Ishikawa (cell line): Measurements from ENCODE around the gene NHSL1.

Experiments
- CEBPB ChIP-seq: IDR thresholded peaks from 2 replicates; pipeline ENCODE4 v1.6.1; 2012
- CREB1 ChIP-seq: IDR thresholded peaks from 2 replicates; pipeline ENCODE4 v1.6.1; 2012; ENCODE audit warnings: low read depth
- EGR1 ChIP-seq: IDR thresholded peaks from 2 replicates; pipeline ENCODE4 v1.6.1; 2012
- EP300 ChIP-seq: IDR thresholded peaks from 2 replicates; pipeline ENCODE4 v1.6.1; 2012; ENCODE audit warnings: borderline replicate concordance
- FOXM1 ChIP-seq: IDR thresholded peaks from 2 replicates; pipeline ENCODE4 v1.6.1; 2012; ENCODE audit warnings: low read depth, borderline replicate concordance
- MAX ChIP-seq: IDR thresholded peaks from 2 replicates; pipeline ENCODE4 v1.6.1; 2012
- NFIC ChIP-seq: IDR thresholded peaks from 2 replicates; pipeline ENCODE4 v1.6.1; 2012
- RAD21 ChIP-seq: IDR thresholded peaks from 2 replicates; pipeline ENCODE4 v1.6.1; 2012; ENCODE audit warnings: low read depth
- REST ChIP-seq: IDR thresholded peaks from 2 replicates; pipeline ENCODE4 v1.6.1; 2012; ENCODE audit warnings: low read depth, mild to moderate bottlenecking
- TAF1 ChIP-seq: IDR thresholded peaks from 2 replicates; pipeline ENCODE4 v1.6.1; 2012; ENCODE audit warnings: low read depth, mild to moderate bottlenecking
- TCF12 ChIP-seq: IDR thresholded peaks from 2 replicates; pipeline ENCODE4 v1.6.1; 2012; ENCODE audit warnings: low read depth
- TEAD4 ChIP-seq: IDR thresholded peaks from 2 replicates; pipeline ENCODE4 v1.6.1; 2012
- USF1 ChIP-seq: IDR thresholded peaks from 2 replicates; pipeline ENCODE4 v1.6.1; 2012
- YY1 ChIP-seq: IDR thresholded peaks from 2 replicates; pipeline ENCODE4 v1.6.1; 2012; ENCODE audit warnings: low read depth
- ZBTB7A ChIP-seq: IDR thresholded peaks from 2 replicates; pipeline ENCODE4 v1.6.1; 2012; ENCODE audit warnings: low read depth

The NHSL1 gene

GRCh38 chr6:138528137-138528536, 28.8 kb upstream of the NHSL1 start:
- TF ChIP-seq MAX, result no peak
- TF ChIP-seq YY1, result no peak
- TF ChIP-seq CEBPB, result no peak
- TF ChIP-seq TCF12, result no peak
- TF ChIP-seq ZBTB7A, result no peak
- no peak for TF ChIP-seq REST
- TF ChIP-seq TEAD4, result no peak

- TF ChIP-seq RAD21, result no peak
- no peak for TF ChIP-seq REST
- no peak for TF ChIP-seq YY1
- no peak for TF ChIP-seq MAX
- no peak for TF ChIP-seq TEAD4
- no peak for TF ChIP-seq NFIC
- no peak for TF ChIP-seq CEBPB
- TF ChIP-seq USF1, result no peak
- no peak for TF ChIP-seq CREB1
- no peak for TF ChIP-seq EP300
- TF ChIP-seq TAF1, result no peak
- TF ChIP-seq FOXM1, result no peak
- TF ChIP-seq EGR1, result no peak
- no peak for TF ChIP-seq ZBTB7A
- TF ChIP-seq TCF12, result no peak
Observed at GRCh38 chr6:138527411-138528088, 28.3 kb upstream of the NHSL1 start.

GRCh38 chr6:138526822-138527235, 27.5 kb upstream of the NHSL1 start:
- TF ChIP-seq NFIC, result no peak
- no peak for TF ChIP-seq TAF1
- no peak for TF ChIP-seq RAD21
- no peak for TF ChIP-seq ZBTB7A
- no peak for TF ChIP-seq EGR1
- TF ChIP-seq USF1, result no peak
- no peak for TF ChIP-seq CREB1
- no peak for TF ChIP-seq TCF12
- TF ChIP-seq FOXM1, result no peak
- TF ChIP-seq MAX, result no peak
- TF ChIP-seq CEBPB, result no peak
- no peak for TF ChIP-seq REST
- TF ChIP-seq TEAD4, result no peak
- no peak for TF ChIP-seq EP300
- TF ChIP-seq YY1, result no peak

GRCh38 chr6:138525355-138525754, 26.1 kb upstream of the NHSL1 start:
- TF ChIP-seq TEAD4, result no peak
- no peak for TF ChIP-seq ZBTB7A
- no peak for TF ChIP-seq MAX
- no peak for TF ChIP-seq RAD21
- no peak for TF ChIP-seq CEBPB
- TF ChIP-seq EP300, result no peak
- TF ChIP-seq REST, result no peak
- no peak for TF ChIP-seq FOXM1
- TF ChIP-seq USF1, result no peak
- TF ChIP-seq YY1, result no peak
- TF ChIP-seq TAF1, result no peak
- no peak for TF ChIP-seq NFIC
- TF ChIP-seq EGR1, result no peak
- TF ChIP-seq CREB1, result no peak
- no peak for TF ChIP-seq TCF12
